GM23248 (cell line): Measurements from ENCODE around the gene CPSF4L.

ENCODE experiments used
- EZH2 ChIP-seq: fragments of 200-600 bp; sonication (generic); IDR thresholded peaks from 2 replicates; pipeline ENCODE4 v1.6.1; 2018; ENCODE audit warnings: antibody characterized with exemption, mild to moderate bottlenecking; ENCODE audit not compliant: insufficient read depth, poor library complexity, severe bottlenecking
- EZH2phosphoT487 ChIP-seq: fragments of 200-600 bp; sonication (generic); IDR thresholded peaks from 2 replicates; pipeline ENCODE4 v1.6.1; 2018; ENCODE audit warnings: antibody characterized with exemption, moderate library complexity, mild to moderate bottlenecking, low read depth; ENCODE audit not compliant: insufficient read depth

DNA sequence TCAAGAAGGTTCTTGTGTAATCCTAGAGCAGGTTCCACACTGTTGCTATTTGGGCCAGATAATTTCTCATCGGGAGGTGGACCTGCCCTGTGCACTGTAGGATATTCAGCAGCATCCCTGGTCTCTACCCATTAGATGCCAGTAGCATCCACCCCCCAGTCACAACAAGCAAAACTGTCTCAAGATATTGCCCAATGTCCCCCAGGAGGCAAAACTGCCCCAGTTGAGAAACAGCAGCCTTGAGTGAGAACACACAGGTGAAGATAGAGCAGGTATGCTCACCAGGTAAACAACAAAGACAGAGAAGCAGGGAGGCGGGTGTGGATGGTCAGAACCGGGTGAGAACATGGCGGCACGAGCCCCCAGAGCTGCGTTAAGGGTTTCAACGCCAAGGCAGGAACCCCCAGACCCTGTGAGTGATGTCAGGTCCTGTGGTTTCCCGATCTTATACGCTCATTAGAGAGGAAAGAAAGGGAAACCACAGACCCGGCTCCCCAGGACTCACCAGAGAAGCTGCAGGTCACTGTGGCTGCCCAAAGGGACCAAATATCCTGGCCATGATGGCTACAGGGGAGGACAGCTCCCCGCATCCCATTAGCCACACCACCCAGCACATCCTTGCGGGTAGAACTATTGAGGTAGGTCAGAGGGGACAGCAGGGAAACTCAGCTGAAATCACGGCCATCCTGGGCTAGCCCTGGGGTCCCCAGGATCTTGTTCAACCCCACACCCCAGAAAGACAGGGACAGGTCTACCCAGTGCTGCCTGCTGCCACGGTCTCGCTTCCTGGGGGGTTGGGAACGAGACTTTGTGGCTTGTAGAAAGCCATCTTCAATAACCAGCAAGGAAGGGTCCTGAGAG is 28.9 kb upstream of the CPSF4L start:
- no peak for TF ChIP-seq EZH2
- TF ChIP-seq EZH2phosphoT487, result no peak
